ENCODE measurements around the gene SRRM5. TPM values are rescaled to one million over a fixed set of nuclear protein-coding genes. Genes with fewer than 3 reads are reported as not detected.
A peak's percentile ranks its signal among the peaks of the same experiment; 100 is the strongest.
"Not testable (repeated sequence)": the region's sequence is repeated elsewhere in the genome, so short reads cannot be mapped to it uniquely, and the experiment has no call there.

Gene SRRM5
- polyA plus RNA-seq, 3 donors, result 0.20 to 0.79 (median 0.22) TPM

GRCh38 chr19:43587029-43587428, 24.9 kb upstream of the SRRM5 start:
- 96 to 100% (median 97%) methylated on average over 3 of the region's 3 CpGs for WGBS, 3 donors
- H3K27ac ChIP-seq (ENCODE audit: low read depth, low read length), result not testable (repeated sequence)

GRCh38 chr19:43589277-43589676, 22.6 kb upstream of the SRRM5 start:
- H3K27ac ChIP-seq (ENCODE audit: low read depth, low read length), result no peak overlapping the region
- 87 to 89% (median 88%) methylated on average over 5 of the region's 5 CpGs for WGBS, 3 donors

DNA sequence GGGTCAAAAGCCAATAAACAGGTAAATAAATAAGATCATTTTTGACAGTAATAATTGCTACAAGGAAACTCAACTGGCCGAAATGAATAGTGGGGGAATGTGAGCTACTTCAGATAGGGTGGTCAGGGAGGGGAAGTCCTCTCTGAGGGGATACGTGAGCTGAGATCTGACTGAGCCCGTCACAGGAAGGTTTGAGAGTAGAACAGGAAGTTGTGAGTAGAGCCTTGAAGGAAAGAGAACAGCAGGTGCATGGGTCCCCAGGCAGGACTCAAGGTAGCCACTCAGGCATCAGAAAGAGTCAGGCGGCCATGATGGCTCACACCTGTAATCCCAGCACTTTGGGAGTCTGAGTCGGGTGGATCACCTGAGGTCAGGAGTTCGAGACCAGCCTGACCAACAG, 22.2 kb upstream of the SRRM5 start:
- 70 to 84% (median 70%) methylated on average over 6 of the region's 6 CpGs for WGBS, 3 donors
- H3K27ac ChIP-seq (ENCODE audit: low read depth, low read length), result no peak overlapping the region

GRCh38 chr19:43591904-43592772, 19.8 kb upstream of the SRRM5 start:
- WGBS, 3 donors, result 95 to 97% (median 95%) methylated on average over 52 to 63 of the region's 63 CpGs

GRCh38 chr19:43592800-43593350, 19.0 kb upstream of the SRRM5 start:
- no peak overlapping the region for H3K27ac ChIP-seq (ENCODE audit: low read depth, low read length)
- 95 to 97% (median 96%) methylated on average over 33 to 37 of the region's 37 CpGs for WGBS, 3 donors

More at GRCh38 chr19:43591904-43592772, 19.8 kb upstream of the SRRM5 start:
- no peak overlapping the region for H3K27ac ChIP-seq (ENCODE audit: low read depth, low read length)

GRCh38 chr19:43594081-43594697, 17.7 kb upstream of the SRRM5 start:
- H3K27ac ChIP-seq (ENCODE audit: low read depth, low read length), result no peak overlapping the region

GRCh38 chr19:43594710-43595604, 16.9 kb upstream of the SRRM5 start:
- 1 to 2% (median 1%) methylated on average over 60 to 64 of the region's 64 CpGs for WGBS, 3 donors

More at GRCh38 chr19:43594081-43594697, 17.7 kb upstream of the SRRM5 start:
- WGBS, 3 donors, result 86 to 92% (median 92%) methylated on average over 10 of the region's 10 CpGs

GRCh38 chr19:43595605-43595998, 16.3 kb upstream of the SRRM5 start:
- 1 to 4% (median 1%) methylated on average over 18 of the region's 18 CpGs for WGBS, 3 donors
- H3K27ac ChIP-seq (ENCODE audit: low read depth, low read length), result no peak overlapping the region

More at GRCh38 chr19:43594710-43595604, 16.9 kb upstream of the SRRM5 start:
- H3K27ac ChIP-seq (ENCODE audit: low read depth, low read length), result no peak overlapping the region

DNA sequence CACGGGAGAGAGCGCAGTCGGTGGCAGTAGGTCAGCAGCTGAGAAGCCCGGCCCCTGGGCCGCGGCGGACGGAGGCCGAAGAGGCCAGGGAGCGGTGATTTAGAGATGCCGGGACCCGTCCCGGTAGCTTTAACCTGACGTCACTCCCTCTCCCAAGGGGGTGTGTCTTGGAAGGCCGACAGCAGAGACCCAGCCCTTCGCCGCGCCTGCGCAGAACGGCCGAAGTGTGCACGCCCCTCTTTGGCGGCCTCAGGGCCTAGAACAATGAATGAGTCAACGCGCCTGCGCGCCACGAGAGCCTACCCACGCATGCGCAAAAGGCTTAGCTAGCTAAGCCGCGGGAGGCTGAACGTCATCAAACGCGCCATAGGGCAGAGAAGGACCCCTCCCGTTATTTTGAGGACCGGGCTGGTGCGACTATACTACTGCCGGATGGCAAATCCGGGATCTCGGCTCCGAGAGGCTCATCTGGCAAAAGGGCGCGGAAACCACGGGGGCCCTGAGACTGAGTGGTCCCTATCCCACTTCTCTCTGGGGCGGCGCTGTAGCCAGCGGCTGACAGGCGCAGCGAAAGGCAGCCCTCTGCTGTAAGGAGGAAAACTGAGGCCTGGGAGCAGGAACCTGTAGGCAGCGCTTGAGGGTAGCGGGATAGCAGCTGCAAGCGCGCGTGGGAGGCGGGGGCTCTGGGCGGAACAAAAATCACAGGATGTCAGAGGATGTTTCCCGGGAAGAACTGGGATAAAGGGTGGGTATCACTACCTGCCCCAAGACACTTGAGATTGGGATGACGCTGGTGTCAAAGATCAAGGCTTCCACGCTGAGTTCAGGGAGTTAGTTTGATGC, 15.7 kb upstream of the SRRM5 start, which contains the start of the genes IRGQ and ZNF576:
Gene IRGQ (minus strand): TSS at position 136 of the 843 bp plus-strand sequence. CDS start 796 bp downstream, outside the sequence.
Gene ZNF576 (plus strand): TSS at position 597 of the 843 bp plus-strand sequence. CDS start 514 bp downstream, outside the sequence.
- WGBS, 3 donors, result 0 to 1% (median 0%) methylated on average over 60 of the region's 60 CpGs
- peak within 1 kb of the TSS; percentile 85 for H3K27ac ChIP-seq (ENCODE audit: low read depth, low read length)

- 22 to 23% (median 22%) methylated on average over 7 of the region's 7 CpGs for WGBS, 3 donors
- H3K27ac ChIP-seq (ENCODE audit: low read depth, low read length), result peak overlapping the region; percentile 85
Measured at GRCh38 chr19:43596842-43597461, 14.9 kb upstream of the SRRM5 start.

GRCh38 chr19:43597876-43598275, 14.0 kb upstream of the SRRM5 start:
- H3K27ac ChIP-seq (ENCODE audit: low read depth, low read length), result no peak overlapping the region
- 33 to 47% (median 38%) methylated on average over 5 of the region's 5 CpGs for WGBS, 3 donors

- 91 to 95% (median 91%) methylated on average over 16 to 19 of the region's 19 CpGs for WGBS, 3 donors
Measured at GRCh38 chr19:43598445-43599240, 13.2 kb upstream of the SRRM5 start.

DNA sequence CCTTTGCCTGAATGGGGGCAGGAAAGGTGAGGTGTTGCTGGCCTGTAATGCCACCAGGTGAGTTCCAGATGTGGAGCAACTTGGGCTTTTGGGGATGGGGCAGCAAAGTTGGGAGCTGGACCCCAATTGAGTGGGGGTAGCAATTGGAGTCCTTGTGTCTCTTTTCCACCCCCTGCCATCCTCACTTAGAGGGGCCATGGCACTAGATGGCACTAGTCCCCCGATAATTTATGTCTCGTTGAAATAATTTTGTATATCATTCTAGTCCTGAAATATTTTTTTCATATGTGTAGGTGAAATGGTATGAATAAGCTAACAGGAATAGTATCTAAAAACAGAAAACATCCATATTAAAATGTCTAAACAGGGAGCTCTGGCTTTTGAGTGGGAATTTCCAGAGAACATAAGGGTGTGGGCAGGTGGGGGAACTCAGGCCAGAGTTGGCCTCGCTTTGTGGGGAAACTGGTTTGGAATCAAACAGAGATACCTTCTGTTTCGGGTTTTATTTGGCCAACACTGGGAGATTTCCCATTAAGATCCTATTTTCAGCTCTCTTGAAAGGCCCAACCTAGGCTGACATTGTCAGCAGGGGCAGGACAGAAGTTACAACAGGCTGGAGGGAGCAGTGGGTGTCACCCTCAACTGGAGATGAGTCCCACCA, 12.1 kb upstream of the SRRM5 start:
- 76 to 91% (median 88%) methylated on average over 4 of the region's 4 CpGs for WGBS, 3 donors
- no peak overlapping the region for H3K27ac ChIP-seq (ENCODE audit: low read depth, low read length)

More at GRCh38 chr19:43598445-43599240, 13.2 kb upstream of the SRRM5 start:
- H3K27ac ChIP-seq (ENCODE audit: low read depth, low read length), result no peak overlapping the region

DNA sequence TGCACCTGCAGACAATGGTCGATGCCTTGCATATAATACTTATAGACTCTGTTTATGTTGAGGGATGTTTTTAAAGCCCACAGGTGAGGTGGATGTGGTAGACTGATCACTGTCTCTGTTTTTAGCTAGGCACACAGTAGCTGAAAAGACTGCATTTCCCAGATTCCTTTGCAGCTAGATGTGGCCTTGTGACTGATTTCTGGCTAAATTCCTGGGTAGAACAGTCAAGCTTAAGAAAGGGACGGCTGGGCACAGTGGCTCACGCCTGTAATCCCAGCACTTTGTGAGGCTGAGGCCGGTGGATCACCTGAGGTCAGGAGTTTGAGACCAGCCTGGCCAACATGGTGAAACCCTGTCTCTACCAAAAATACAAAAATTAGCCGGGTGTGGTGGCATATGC, 11.6 kb upstream of the SRRM5 start:
- H3K27ac ChIP-seq (ENCODE audit: low read depth, low read length), result not testable (repeated sequence)
- WGBS, 3 donors, result 64 to 85% (median 85%) methylated on average over 5 of the region's 5 CpGs

DNA sequence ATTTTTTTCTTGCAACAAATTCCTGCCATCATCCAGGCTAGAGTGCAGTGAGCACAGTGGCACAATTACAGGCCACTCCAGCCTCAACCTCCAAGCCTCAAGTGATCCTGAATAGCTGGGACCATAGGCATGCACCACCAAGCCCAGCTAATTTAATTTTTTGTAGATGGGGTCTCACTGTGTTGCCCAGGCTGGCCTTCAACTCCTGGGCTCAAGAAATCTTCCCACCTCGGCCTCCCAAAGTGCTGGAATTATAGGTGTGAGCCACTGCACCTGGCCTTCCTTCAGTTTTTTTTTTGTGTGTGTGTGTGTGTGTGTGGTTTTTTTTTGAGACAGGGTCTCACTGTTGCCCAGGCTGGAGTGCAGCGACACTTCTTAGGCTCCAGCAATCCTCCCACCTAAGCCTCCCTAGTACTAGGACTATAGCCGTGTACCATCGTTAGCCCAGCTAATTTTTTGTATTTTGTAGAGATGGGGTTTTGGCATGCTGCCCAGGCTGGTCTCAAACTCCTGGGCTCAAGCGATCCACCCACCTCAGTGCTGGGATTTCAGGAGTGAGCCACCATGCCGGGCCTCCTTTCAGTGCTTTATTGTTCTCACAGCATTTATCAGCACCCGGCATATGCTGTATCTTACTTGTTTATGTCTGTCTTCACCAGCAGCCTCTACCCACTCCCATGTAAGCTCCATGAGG, 5.9 kb upstream of the SRRM5 start:
- WGBS, 3 donors, result 51 to 90% (median 84%) methylated on average over 7 of the region's 7 CpGs
- H3K27ac ChIP-seq (ENCODE audit: low read depth, low read length), result no peak overlapping the region

Measured in adipose tissue (tissue), 3 donors.